GM23338 (cell line): ENCODE results near the gene CKM. TPM values are rescaled to one million over a fixed set of nuclear protein-coding genes. Genes with fewer than 3 reads are reported as not detected.

ENCODE experiments used
- ATAC-seq: fragments of 200-7000 bp; cut with Tn5 transposase; 3 replicates; pipeline ENCODE4 v1.9.1; 2020
- DNase-seq: peaks from one replicate; pipeline ENCODE4 v3.0.0-alpha.2; 2015; ENCODE audit warnings: low spot score
- H2AFZ ChIP-seq: fragments of 200-600 bp; sonication (generic); 2 replicates; pipeline ENCODE4 v1.8.0; 2016; ENCODE audit warnings: antibody characterized with exemption, mild to moderate bottlenecking, moderate library complexity
- H3F3A ChIP-seq: fragments of 200-600 bp; sonication (generic); replicated peaks from 2 replicates; pipeline ENCODE4 v1.8.0; 2017; ENCODE audit warnings: antibody characterized with exemption, mixed run types, low read depth
- H3K27ac ChIP-seq: fragments of 200-600 bp; sonication (generic); 2 replicates; pipeline ENCODE4 v1.6.1; 2016; ENCODE audit warnings: low read depth
- H3K27me3 ChIP-seq: fragments of 200-600 bp; sonication (generic); 2 replicates; pipeline ENCODE4 v1.8.0; 2016; ENCODE audit warnings: mild to moderate bottlenecking, mixed run types, moderate library complexity; ENCODE audit not compliant: insufficient read depth
- H3K36me3 ChIP-seq: fragments of 200-600 bp; sonication (generic); 2 replicates; pipeline ENCODE4 v1.8.0; 2016; ENCODE audit warnings: mild to moderate bottlenecking; ENCODE audit not compliant: insufficient read depth
- H3K4me1 ChIP-seq: fragments of 200-600 bp; sonication (generic); 2 replicates; pipeline ENCODE4 v1.8.0; 2016; ENCODE audit warnings: mild to moderate bottlenecking, moderate library complexity; ENCODE audit not compliant: insufficient read depth
- H3K4me2 ChIP-seq: fragments of 200-600 bp; sonication (generic); 2 replicates; pipeline ENCODE4 v1.7.1; 2017; ENCODE audit warnings: mixed run types
- H3K4me3 ChIP-seq: fragments of 200-600 bp; sonication (generic); 2 replicates; pipeline ENCODE4 v1.6.1; 2016; ENCODE audit warnings: mixed run types
- H3K79me2 ChIP-seq: fragments of 200-600 bp; sonication (generic); replicated peaks from 2 replicates; pipeline ENCODE4 v1.8.0; 2017; ENCODE audit warnings: mild to moderate bottlenecking; ENCODE audit not compliant: insufficient read depth
- H3K9me2 ChIP-seq: fragments of 200-600 bp; sonication (generic); 2 replicates; pipeline ENCODE4 v1.8.0; 2017; ENCODE audit not compliant: insufficient read depth
- H4K20me1 ChIP-seq: fragments of 200-600 bp; sonication (generic); replicated peaks from 2 replicates; pipeline ENCODE4 v1.8.0; 2017; ENCODE audit warnings: mild to moderate bottlenecking; ENCODE audit not compliant: insufficient read depth
- H3K27ac Mint-ChIP-seq: 2 replicates; pipeline ENCODE4 v1.8.0; 2020; ENCODE audit warnings: inconsistent platforms, mild to moderate bottlenecking, moderate library complexity, mixed read lengths
- H3K27me3 Mint-ChIP-seq: 3 replicates; pipeline ENCODE4 v1.8.0; 2022; ENCODE audit warnings: low read depth, mild to moderate bottlenecking, moderate library complexity, mixed read lengths, inconsistent platforms; ENCODE audit not compliant: insufficient read depth, poor library complexity
- H3K36me3 Mint-ChIP-seq: 3 replicates; pipeline ENCODE4 v1.8.0; 2021; ENCODE audit warnings: low read depth, mild to moderate bottlenecking, inconsistent platforms, moderate library complexity, mixed read lengths
- H3K4me1 Mint-ChIP-seq: 3 replicates; pipeline ENCODE4 v1.8.0; 2020; ENCODE audit warnings: mild to moderate bottlenecking, inconsistent platforms, mixed read lengths
- H3K4me3 Mint-ChIP-seq: 3 replicates; pipeline ENCODE4 v1.8.0; 2021; ENCODE audit warnings: moderate library complexity, mild to moderate bottlenecking, inconsistent platforms, mixed read lengths
- H3K9me3 Mint-ChIP-seq: 3 replicates; pipeline ENCODE4 v1.8.0; 2020; ENCODE audit warnings: moderate library complexity, mild to moderate bottlenecking, inconsistent platforms, mixed read lengths
- CREB1 ChIP-seq: fragments of 250-450 bp; sonication (Bioruptor Pico); IDR thresholded peaks from 2 replicates; pipeline ENCODE4 v1.5.0; 2020; ENCODE audit warnings: low read depth, mild to moderate bottlenecking, moderate library complexity
- CTCF ChIP-seq, 2 experiments: fragments of 200-600 bp in 1 of 2; sonication (generic) in 1 of 2; conservative IDR thresholded peaks; 2 replicates each; pipeline versions ENCODE4 v1.5.1 to v1.6.1; 2016 to 2017; ENCODE audit warnings: antibody characterized with exemption in 2 of 2, low read depth in 2 of 2, mild to moderate bottlenecking in 2 of 2, moderate library complexity in 1 of 2
- EZH2phosphoT487 ChIP-seq: fragments of 200-600 bp; sonication (generic); IDR thresholded peaks from one replicate; pipeline ENCODE4 v1.8.1; 2018; ENCODE audit warnings: antibody characterized with exemption; ENCODE audit not compliant: unreplicated experiment
- JUNB ChIP-seq: IDR thresholded peaks from one replicate; pipeline ENCODE4 v1.6.1; 2016; ENCODE audit warnings: antibody characterized with exemption; ENCODE audit not compliant: unreplicated experiment
- NANOG ChIP-seq: IDR thresholded peaks from 2 replicates; pipeline ENCODE4 v1.6.1; 2016; ENCODE audit warnings: antibody characterized with exemption, borderline replicate concordance
- POLR2AphosphoS5 ChIP-seq: IDR thresholded peaks from 2 replicates; pipeline ENCODE4 v1.6.1; 2016; ENCODE audit warnings: antibody characterized with exemption, low read depth
- STAT1 ChIP-seq: IDR thresholded peaks from one replicate; pipeline ENCODE4 v1.6.1; 2016; ENCODE audit warnings: antibody characterized with exemption; ENCODE audit not compliant: unreplicated experiment
- ZNF114 ChIP-seq: fragments of 250-450 bp; sonication (Bioruptor Pico); IDR thresholded peaks from 2 replicates; pipeline ENCODE4 v1.5.0; 2020; ENCODE audit warnings: mild to moderate bottlenecking, moderate library complexity
- ZNF331 ChIP-seq: fragments of 250-450 bp; sonication (Bioruptor Pico); IDR thresholded peaks from 2 replicates; pipeline ENCODE4 v1.5.0; 2020; ENCODE audit warnings: low read depth, mild to moderate bottlenecking, moderate library complexity
- ZNF462 ChIP-seq: fragments of 250-450 bp; sonication (Bioruptor Pico); IDR thresholded peaks from 2 replicates; pipeline ENCODE4 v1.5.0; 2020; ENCODE audit warnings: mild to moderate bottlenecking, moderate library complexity
- polyA plus RNA-seq: library from polyadenylated mRNA; unstranded; fragments of >200 nt; fragmentation: Nextera tagmentation; extraction: Ambion mirVana; gene quantifications from 2 replicates; pipeline ENCODE4 v1.2.1, GENCODE V29; 2016
- total RNA-seq: library from RNA; depleted of rRNA; stranded (reverse); fragments of >200 nt; shearing (Covaris generic); gene quantifications from 2 replicates; pipeline ENCODE4 v1.2.3, GENCODE V29; 2014

The CKM gene
- total and polyA plus RNA-seq, 2 experiments from 2014 or later, result not detected

GRCh38 chr19:45279587-45280192, 43.0 kb downstream of the CKM start:
- Mint-ChIP-seq H3K36me3 (peaks cover 24% of the 10 kb centered on the region), H3K4me3 (no peak overlapping the region; the same call in 2 of the 3 replicates), H3K27me3 (peaks cover 5% of the 10 kb centered on the region), H3K4me1 (no peaks in the 10 kb centered on the region; the same call in 2 of the 3 replicates), H3K27ac (no peak overlapping the region), H3K9me3 (peaks cover 6% of the 10 kb centered on the region; the same call in 1 of the 3 replicates)
- no peaks in the 10 kb centered on the region for H3K4me1 ChIP-seq
- no peak overlapping the region for H3K4me2 ChIP-seq
- H3K9me2 ChIP-seq, result no peaks in the 10 kb centered on the region
- no peak overlapping the region for H2AFZ ChIP-seq
- H3F3A ChIP-seq, result no peaks in the 10 kb centered on the region
- no peak for DNase-seq
- H3K36me3 ChIP-seq, result peaks cover 16% of the 10 kb centered on the region
- no peaks in the 10 kb centered on the region; the same call in 1 of the 2 replicates for H4K20me1 ChIP-seq
- TF ChIP-seq ZNF114 (CRISPR knock-in tag), result no peak
- TF ChIP-seq CREB1, result no peak
- TF ChIP-seq POLR2AphosphoS5, result no peak
- no peak for TF ChIP-seq NANOG
- no peak for TF ChIP-seq ZNF331 (CRISPR knock-in tag)
- no peak for TF ChIP-seq JUNB
- TF ChIP-seq ZNF462 (CRISPR knock-in tag), result no peak
- no peak for TF ChIP-seq EZH2phosphoT487
- TF ChIP-seq STAT1, result no peak
- no peak for TF ChIP-seq CTCF (conservative IDR thresholded peaks at IDR 0.05; ENCODE audit: low read depth in 2 of 2)
- H3K79me2 ChIP-seq, result no peaks in the 10 kb centered on the region
- ATAC-seq, result no peak
- H3K4me3 ChIP-seq, result no peak overlapping the region
- H3K27me3 ChIP-seq, result no peaks in the 10 kb centered on the region
- H3K27ac ChIP-seq, result no peak overlapping the region
